HL-60 (cell line): ENCODE results near the gene SH3BP5.

Source experiments
- CTCF ChIP-seq: IDR thresholded peaks from one replicate; pipeline ENCODE4 v1.5.1; 2011; ENCODE audit warnings: low read length, control low read depth, inconsistent platforms; ENCODE audit not compliant: insufficient read depth
- GABPA ChIP-seq: IDR thresholded peaks from 2 replicates; pipeline ENCODE4 v1.6.1; 2012; ENCODE audit warnings: low read depth
- REST ChIP-seq: IDR thresholded peaks from 2 replicates; pipeline ENCODE4 v1.6.1; 2012; ENCODE audit warnings: low read depth; ENCODE audit not compliant: insufficient replicate concordance

GRCh38 chr3:15291589-15292541, 40.5 kb downstream of the SH3BP5 start:
- TF ChIP-seq REST (no peak), CTCF (no peak), GABPA (peak; percentile 34; the same call in 1 of the 2 replicates)
